Neural crest cell (in vitro differentiated cells): Measurements from ENCODE around the gene ARID5B. TPM values are rescaled to one million over a fixed set of nuclear protein-coding genes. Genes with fewer than 3 reads are reported as not detected.
A peak's percentile ranks its signal among the peaks of the same experiment; 100 is the strongest.

Experiments used
- DNase-seq: peaks from one replicate; pipeline ENCODE4 v3.0.0; 2021; ENCODE audit warnings: low read depth, mixed read lengths, low spot score
- H3K27ac Mint-ChIP-seq: one replicate; pipeline ENCODE4 v1.8.0; 2021; ENCODE audit warnings: mild to moderate bottlenecking, mixed read lengths; ENCODE audit not compliant: unreplicated experiment
- H3K27me3 Mint-ChIP-seq: 2 replicates; pipeline ENCODE4 v1.8.0; 2021; ENCODE audit warnings: low read depth, mild to moderate bottlenecking, mixed read lengths
- H3K36me3 Mint-ChIP-seq: 2 replicates; pipeline ENCODE4 v1.8.0; 2021; ENCODE audit warnings: low read depth, mild to moderate bottlenecking, mixed read lengths
- H3K4me1 Mint-ChIP-seq: 2 replicates; pipeline ENCODE4 v1.8.0; 2021; ENCODE audit warnings: mixed read lengths
- H3K4me3 Mint-ChIP-seq: one replicate; pipeline ENCODE4 v1.8.0; 2021; ENCODE audit warnings: mild to moderate bottlenecking, mixed read lengths
- H3K9me3 Mint-ChIP-seq: 2 replicates; pipeline ENCODE4 v1.8.0; 2021; ENCODE audit warnings: mixed read lengths
- CTCF ChIP-seq: fragments of 200-600 bp; sonication (generic); conservative IDR thresholded peaks from 2 replicates; pipeline ENCODE4 v1.5.0; 2021; ENCODE audit warnings: antibody characterized with exemption, mild to moderate bottlenecking
- total RNA-seq: library from RNA; stranded (reverse); gene quantifications from 2 replicates; pipeline ENCODE4 v1.2.1, GENCODE V29; 2021

The ARID5B gene
- total RNA-seq, 1 donor from 2014 or later: 10.4 TPM

GRCh38 chr10:62075414-62075813, 173.9 kb downstream of the ARID5B start:
- Mint-ChIP-seq H3K27ac (peak overlapping the region; percentile 81), H3K4me1 (peaks cover 55% of the 10 kb centered on the region)
- TF ChIP-seq CTCF: no peak

GRCh38 chr10:62075912-62076311, 174.4 kb downstream of the ARID5B start:
- no peak for TF ChIP-seq CTCF
- no peaks in the 10 kb centered on the region for H3K27me3 Mint-ChIP-seq
- H3K4me1 Mint-ChIP-seq: peaks cover 56% of the 10 kb centered on the region
- H3K27ac Mint-ChIP-seq: no peak overlapping the region
- peaks cover 16% of the 10 kb centered on the region for H3K36me3 Mint-ChIP-seq
- H3K4me3 Mint-ChIP-seq: no peak overlapping the region
- peaks cover 4% of the 10 kb centered on the region for H3K9me3 Mint-ChIP-seq
- no peak for DNase-seq

More at GRCh38 chr10:62075414-62075813, 173.9 kb downstream of the ARID5B start:
- Mint-ChIP-seq H3K4me3 (no peak overlapping the region), H3K9me3 (peaks cover 4% of the 10 kb centered on the region), H3K27me3 (no peaks in the 10 kb centered on the region), H3K36me3 (peaks cover 16% of the 10 kb centered on the region)
- no peak for DNase-seq

- Mint-ChIP-seq H3K36me3 (peaks cover 10% of the 10 kb centered on the region), H3K27ac (peak overlapping the region; percentile 14), H3K4me3 (peak overlapping the region; percentile 0), H3K4me1 (peaks cover 62% of the 10 kb centered on the region), H3K27me3 (no peaks in the 10 kb centered on the region), H3K9me3 (peaks cover 2% of the 10 kb centered on the region)
- TF ChIP-seq CTCF: no peak
- DNase-seq: no peak
Observed at GRCh38 chr10:62076891-62077290, 175.4 kb downstream of the ARID5B start.

GRCh38 chr10:62077330-62078015, 176.0 kb downstream of the ARID5B start:
- Mint-ChIP-seq H3K4me1 (peaks cover 63% of the 10 kb centered on the region), H3K4me3 (peak overlapping the region; percentile 11), H3K9me3 (peaks cover 2% of the 10 kb centered on the region), H3K36me3 (peaks cover 6% of the 10 kb centered on the region), H3K27me3 (no peaks in the 10 kb centered on the region), H3K27ac (peak overlapping the region; percentile 14)
- TF ChIP-seq CTCF: no peak
- no peak for DNase-seq

- no peak overlapping the region for H3K27ac Mint-ChIP-seq
- peaks cover 62% of the 10 kb centered on the region for H3K4me1 Mint-ChIP-seq
- H3K36me3 Mint-ChIP-seq: peaks cover 6% of the 10 kb centered on the region
- no peak for TF ChIP-seq CTCF
- H3K4me3 Mint-ChIP-seq: no peak overlapping the region
- DNase-seq: no peak
- H3K9me3 Mint-ChIP-seq: peaks cover 2% of the 10 kb centered on the region
- no peaks in the 10 kb centered on the region for H3K27me3 Mint-ChIP-seq
Observed at GRCh38 chr10:62079885-62080559, 178.5 kb downstream of the ARID5B start.
